Measurements from ENCODE around the gene TMTC1. TPM values are rescaled to one million over a fixed set of nuclear protein-coding genes. Genes with fewer than 3 reads are reported as not detected.
"Not testable (repeated sequence)": the region's sequence is repeated elsewhere in the genome, so short reads cannot be mapped to it uniquely, and the experiment has no call there.

TMTC1 gene
- total RNA-seq: 1 to 10 TPM in 1 of 5 experiments, under 1 TPM in 3, not detected in 1; 0.19 to 2.8 (median 0.46) TPM
- not detected for polyA plus RNA-seq
- total RNA-seq: not detected

DNA sequence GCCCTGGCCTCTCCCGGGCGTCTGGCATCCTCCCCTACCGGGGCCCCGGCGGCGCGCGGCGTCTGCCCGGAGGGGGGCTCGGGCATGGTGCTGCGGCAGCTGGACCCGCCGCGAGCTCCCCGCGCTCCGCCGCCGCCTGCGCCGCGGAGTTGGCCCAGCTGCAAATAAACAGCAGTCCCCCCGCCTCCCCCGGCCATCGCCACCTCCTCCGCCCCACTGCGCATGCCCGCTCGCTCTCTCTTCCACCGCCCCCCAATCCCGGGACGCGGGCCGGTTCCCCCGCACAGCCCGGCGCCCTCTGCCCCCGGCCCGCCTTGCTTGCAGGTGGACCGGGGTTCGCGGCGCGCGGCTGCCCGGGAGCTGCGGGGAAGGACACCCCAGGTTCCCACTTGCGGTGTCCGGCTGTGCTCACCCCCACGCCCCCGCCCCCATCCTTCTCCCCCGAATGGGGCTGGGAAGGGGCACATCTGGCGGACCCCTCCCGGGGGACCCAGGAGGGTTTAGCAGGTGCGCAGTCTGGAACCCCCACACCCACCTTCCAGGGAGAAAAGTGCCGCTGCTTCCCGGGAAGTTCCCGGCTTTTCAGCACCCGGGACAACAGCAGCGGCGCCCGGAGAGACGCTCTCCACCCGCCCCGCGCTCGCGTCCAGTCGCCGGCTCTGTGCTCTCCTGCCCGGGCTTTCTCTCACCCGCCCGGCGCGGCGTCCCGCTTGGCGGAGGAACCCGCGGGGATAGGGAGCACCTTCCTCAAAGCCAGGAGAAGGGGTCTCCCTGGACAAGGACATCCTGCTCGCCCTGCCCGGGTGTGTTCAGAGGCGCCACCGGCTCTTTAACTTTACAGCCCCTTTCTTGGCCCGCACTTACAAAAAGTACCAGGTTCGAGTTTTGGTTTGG is at the start of gene TMTC1:
Gene TMTC1 (minus strand): TSS at position 170 of the 894 bp plus-strand sequence. CDS start 191 bp downstream, outside the sequence.
- POLR2A ChIA-PET: no interaction called here
- H3K4me3 Mint-ChIP-seq: peak within 1 kb of the TSS in 6 of 10 donors; percentile 29 to 66 (median 52)

DNA sequence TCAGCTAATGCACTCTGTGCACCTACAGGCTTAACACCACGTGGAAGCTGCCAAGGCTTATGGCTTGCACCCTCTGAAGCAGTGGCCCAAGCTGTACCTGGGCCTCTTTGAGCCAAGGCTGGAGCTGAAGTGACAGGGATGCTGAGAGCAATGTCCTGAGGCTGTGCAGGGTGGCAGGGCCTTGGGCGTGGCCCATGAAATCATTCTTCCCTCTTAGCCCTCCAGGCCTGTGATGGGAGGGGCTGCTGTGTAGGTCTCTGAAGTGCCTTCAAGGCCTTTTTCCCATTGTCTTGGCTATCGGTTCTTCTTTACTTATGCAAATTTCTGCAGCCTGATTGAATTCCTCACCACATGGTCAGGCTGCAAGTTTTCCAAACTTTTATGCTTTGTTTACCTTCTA is 47.4 kb upstream of the TMTC1 start:
- no peaks in the 10 kb centered on the region for H3K36me3 Mint-ChIP-seq
- CTCF ChIA-PET: no interaction called here

More for the DNA sequence above, at the start of gene TMTC1:
- H3K36me3 Mint-ChIP-seq: no peaks in the 10 kb centered on the region
- ATAC-seq (no peak), DNase-seq (peak in 1 of 9 donors; percentile 21)
- peaks cover 47 to 62% (median 52%) of the 10 kb centered on the region in 5 donors for H3K27me3 Mint-ChIP-seq
- no peak within 1 kb of the TSS for H3K27ac ChIP-seq (ENCODE audit: low read depth, low read length)
- no peaks in the 10 kb centered on the region for H3K36me3 ChIP-seq (ENCODE audit: control insufficient read depth in 2 of 3, insufficient read depth in 3 of 3, low read length in 3 of 3)
- H3K9me3 ChIP-seq (ENCODE audit: control insufficient read depth in 2 of 3, low read length in 3 of 3): no peaks in the 10 kb centered on the region
- peaks cover 0 to 7% (median 0%) of the 10 kb centered on the region in 7 donors for H3K4me1 Mint-ChIP-seq
- no peak within 1 kb of the TSS for H3K27ac Mint-ChIP-seq
- no peaks in the 10 kb centered on the region for H3K27me3 ChIP-seq (ENCODE audit: control insufficient read depth in 2 of 2, insufficient read depth in 2 of 2, low read length in 2 of 2)
- CTCF ChIA-PET: no interaction called here
- intact Hi-C loops (cut with micrococcal nuclease): no loop called here
- H3K4me3 ChIP-seq (ENCODE audit: low read length): no peak within 1 kb of the TSS
- H3K4me1 ChIP-seq (ENCODE audit: control insufficient read depth in 2 of 2, insufficient read depth in 2 of 2, low read length in 2 of 2): no peaks in the 10 kb centered on the region
- H3K9me3 Mint-ChIP-seq: peaks cover 0 to 21% (median 3%) of the 10 kb centered on the region in 11 donors

DNA sequence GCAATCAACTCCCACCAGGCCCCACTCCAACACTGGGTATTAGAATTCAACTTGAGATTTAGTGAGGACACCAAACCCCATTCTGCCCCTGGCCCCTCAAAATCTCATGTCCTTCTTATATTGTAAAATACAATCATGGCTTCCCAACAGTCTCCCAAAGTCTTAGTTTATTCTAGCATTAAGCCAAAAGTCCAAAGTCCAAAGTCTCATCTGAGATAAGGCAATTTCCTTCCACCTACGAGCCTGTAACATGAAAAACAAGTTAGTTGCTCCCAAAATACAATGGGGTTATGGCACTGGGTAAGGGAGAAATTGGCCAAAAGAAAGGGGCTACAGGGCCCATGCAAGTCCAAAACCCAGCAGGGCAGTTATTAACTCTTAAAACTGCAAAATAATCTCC is 46.6 kb upstream of the TMTC1 start:
- no peak overlapping the region for H3K4me3 ChIP-seq (ENCODE audit: low read length)
- no peaks in the 10 kb centered on the region for H3K36me3 Mint-ChIP-seq
- no peak overlapping the region for H3K27ac Mint-ChIP-seq
- no peaks in the 10 kb centered on the region for H3K27me3 Mint-ChIP-seq
- intact Hi-C loops (cut with micrococcal nuclease): no loop called here
- no peaks in the 10 kb centered on the region for H3K4me1 ChIP-seq (ENCODE audit: control insufficient read depth in 2 of 2, insufficient read depth in 2 of 2, low read length in 2 of 2)
- no peak overlapping the region for H3K27ac ChIP-seq (ENCODE audit: low read depth, low read length)
- H3K27me3 ChIP-seq (ENCODE audit: control insufficient read depth in 2 of 2, insufficient read depth in 2 of 2, low read length in 2 of 2): no peaks in the 10 kb centered on the region
- no peak overlapping the region for H3K4me3 Mint-ChIP-seq
- no peaks in the 10 kb centered on the region for H3K4me1 Mint-ChIP-seq
- POLR2A ChIA-PET: no interaction called here
- H3K9me3 Mint-ChIP-seq: peaks cover 8 to 49% (median 22%) of the 10 kb centered on the region in 11 donors
- DNase-seq: no peak
- no peak for ATAC-seq
- no peaks in the 10 kb centered on the region for H3K9me3 ChIP-seq (ENCODE audit: control insufficient read depth in 2 of 3, low read length in 3 of 3)
- no peaks in the 10 kb centered on the region for H3K36me3 ChIP-seq (ENCODE audit: control insufficient read depth in 2 of 3, insufficient read depth in 3 of 3, low read length in 3 of 3)
- CTCF ChIA-PET: no interaction called here

More for the DNA sequence above, 47.4 kb upstream of the TMTC1 start:
- DNase-seq: no peak
- Histone ChIP-seq H3K9me3 (ENCODE audit: control insufficient read depth in 2 of 3, low read length in 3 of 3) (no peaks in the 10 kb centered on the region), H3K27me3 (ENCODE audit: control insufficient read depth in 2 of 2, insufficient read depth in 2 of 2, low read length in 2 of 2) (no peaks in the 10 kb centered on the region), H3K27ac (ENCODE audit: low read depth, low read length) (no peak overlapping the region), H3K4me3 (ENCODE audit: low read length) (no peak overlapping the region), H3K36me3 (ENCODE audit: control insufficient read depth in 2 of 3, insufficient read depth in 3 of 3, low read length in 3 of 3) (no peaks in the 10 kb centered on the region), H3K4me1 (ENCODE audit: control insufficient read depth in 2 of 2, insufficient read depth in 2 of 2, low read length in 2 of 2) (no peaks in the 10 kb centered on the region)
- H3K27ac Mint-ChIP-seq: no peak overlapping the region
- H3K27me3 Mint-ChIP-seq: no peaks in the 10 kb centered on the region
- H3K9me3 Mint-ChIP-seq: peaks cover 8 to 51% (median 21%) of the 10 kb centered on the region in 11 donors
- no peak for ATAC-seq
- POLR2A ChIA-PET: no interaction called here
- no peaks in the 10 kb centered on the region for H3K4me1 Mint-ChIP-seq
- H3K4me3 Mint-ChIP-seq: no peak overlapping the region
- intact Hi-C loops (cut with micrococcal nuclease): no loop called here

DNA sequence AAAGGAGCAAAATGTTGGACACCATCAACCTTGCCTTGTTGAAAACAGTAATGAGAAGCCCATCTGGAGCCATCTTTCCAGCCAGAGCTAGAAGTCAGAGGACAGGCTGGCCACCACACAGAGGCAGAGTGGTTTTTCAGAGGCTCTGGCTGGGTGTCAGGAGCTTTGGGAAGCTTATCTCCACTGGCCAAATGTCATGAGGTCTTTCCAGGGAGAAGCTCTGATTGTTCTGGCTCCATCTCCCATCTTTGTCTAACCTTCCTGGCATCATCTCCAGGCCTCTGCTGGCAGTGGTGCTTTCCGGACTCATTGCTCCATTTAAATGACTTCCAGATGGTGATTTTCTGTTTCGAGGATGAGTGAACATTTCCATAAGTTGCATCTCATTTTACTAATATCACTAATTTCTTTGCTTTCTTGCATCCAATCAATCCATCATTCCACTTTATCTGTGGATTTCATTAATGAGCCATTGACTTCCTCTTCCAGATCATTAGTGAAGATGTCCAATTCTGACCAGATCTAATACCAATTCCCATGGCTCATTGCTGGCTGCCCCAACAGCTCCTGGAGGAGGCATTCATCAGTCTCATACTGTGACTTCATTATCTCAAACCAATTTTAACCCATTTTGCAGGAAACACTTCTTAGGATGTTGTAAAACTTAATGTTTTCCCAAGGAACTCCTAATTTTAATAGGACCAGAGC is 35.3 kb upstream of the TMTC1 start:
- peaks cover 0 to 4% (median 0%) of the 10 kb centered on the region in 5 donors for H3K36me3 Mint-ChIP-seq
- CTCF ChIA-PET: no interaction called here
- no peak overlapping the region for H3K27ac Mint-ChIP-seq
- Histone ChIP-seq H3K27ac (ENCODE audit: low read depth, low read length) (no peak overlapping the region), H3K4me3 (ENCODE audit: low read length) (no peak overlapping the region), H3K36me3 (ENCODE audit: control insufficient read depth in 2 of 3, insufficient read depth in 3 of 3, low read length in 3 of 3) (no peaks in the 10 kb centered on the region), H3K27me3 (ENCODE audit: control insufficient read depth in 2 of 2, insufficient read depth in 2 of 2, low read length in 2 of 2) (no peaks in the 10 kb centered on the region), H3K4me1 (ENCODE audit: control insufficient read depth in 2 of 2, insufficient read depth in 2 of 2, low read length in 2 of 2) (no peaks in the 10 kb centered on the region), H3K9me3 (ENCODE audit: control insufficient read depth in 2 of 3, low read length in 3 of 3) (no peaks in the 10 kb centered on the region)
- peaks cover 0 to 6% (median 3%) of the 10 kb centered on the region in 5 donors for H3K27me3 Mint-ChIP-seq
- H3K4me1 Mint-ChIP-seq: peaks cover 0 to 1% (median 0%) of the 10 kb centered on the region in 7 donors
- peaks cover 0 to 11% (median 3%) of the 10 kb centered on the region in 11 donors for H3K9me3 Mint-ChIP-seq
- DNase-seq (no peak), ATAC-seq (no peak)
- intact Hi-C loops (cut with micrococcal nuclease): no loop called here
- POLR2A ChIA-PET: no interaction called here
- no peak overlapping the region for H3K4me3 Mint-ChIP-seq

DNA sequence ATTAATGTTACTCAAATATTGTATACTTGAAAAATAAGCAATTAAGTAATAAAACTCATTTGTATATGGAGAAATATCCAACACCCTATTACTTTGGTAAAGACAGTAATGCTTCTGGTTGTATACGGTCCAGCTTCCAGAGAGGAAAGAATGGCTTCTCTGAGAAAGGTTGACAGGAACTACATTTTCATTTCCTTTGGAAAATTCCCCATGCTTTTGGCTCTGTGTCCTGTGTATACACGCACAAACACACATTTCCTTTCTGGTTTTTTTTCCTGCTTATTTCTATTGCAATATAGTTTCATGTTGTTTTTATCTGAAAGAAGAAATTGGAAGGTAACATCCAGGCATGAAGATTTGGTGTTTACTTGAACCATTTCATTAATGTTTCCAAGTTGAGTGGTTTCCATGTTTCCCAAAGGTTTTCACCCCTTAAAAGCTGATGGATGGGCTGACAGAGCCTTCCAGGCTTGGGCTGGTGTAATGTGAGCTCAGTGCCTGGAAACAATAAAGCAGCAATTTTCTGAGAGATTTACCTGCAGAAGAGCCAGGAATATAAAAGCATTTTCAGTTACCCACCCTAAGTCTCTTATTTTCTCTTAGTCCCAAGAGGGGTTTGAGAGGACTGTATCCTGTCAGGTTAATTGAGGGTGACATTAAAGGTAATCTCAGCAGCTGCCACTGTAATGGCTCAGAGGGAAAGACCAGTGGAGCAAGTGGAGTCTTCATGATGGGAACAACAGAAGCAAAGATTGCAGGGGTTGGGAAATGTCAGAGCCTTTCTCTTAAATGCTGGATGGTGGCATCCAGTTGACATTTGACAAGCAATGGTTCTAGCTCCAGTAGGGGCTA is 33.4 kb upstream of the TMTC1 start:
- ChIA-PET CTCF (no interaction called here), POLR2A (no interaction called here)
- Histone ChIP-seq H3K27ac (ENCODE audit: low read depth, low read length) (no peak overlapping the region), H3K9me3 (ENCODE audit: control insufficient read depth in 2 of 3, low read length in 3 of 3) (no peaks in the 10 kb centered on the region), H3K4me1 (ENCODE audit: control insufficient read depth in 2 of 2, insufficient read depth in 2 of 2, low read length in 2 of 2) (no peaks in the 10 kb centered on the region), H3K27me3 (ENCODE audit: control insufficient read depth in 2 of 2, insufficient read depth in 2 of 2, low read length in 2 of 2) (no peaks in the 10 kb centered on the region), H3K36me3 (ENCODE audit: control insufficient read depth in 2 of 3, insufficient read depth in 3 of 3, low read length in 3 of 3) (no peaks in the 10 kb centered on the region), H3K4me3 (ENCODE audit: low read length) (no peak overlapping the region)
- H3K4me1 Mint-ChIP-seq: peaks cover 0 to 1% (median 0%) of the 10 kb centered on the region in 7 donors
- H3K9me3 Mint-ChIP-seq: peaks cover 0 to 11% (median 2%) of the 10 kb centered on the region in 11 donors
- no peak for ATAC-seq
- peaks cover 0 to 6% (median 3%) of the 10 kb centered on the region in 5 donors for H3K27me3 Mint-ChIP-seq
- no peak overlapping the region for H3K27ac Mint-ChIP-seq
- intact Hi-C loops (cut with micrococcal nuclease): no loop called here
- no peak for DNase-seq
- H3K4me3 Mint-ChIP-seq: no peak overlapping the region
- peaks cover 0 to 4% (median 0%) of the 10 kb centered on the region in 5 donors for H3K36me3 Mint-ChIP-seq

DNA sequence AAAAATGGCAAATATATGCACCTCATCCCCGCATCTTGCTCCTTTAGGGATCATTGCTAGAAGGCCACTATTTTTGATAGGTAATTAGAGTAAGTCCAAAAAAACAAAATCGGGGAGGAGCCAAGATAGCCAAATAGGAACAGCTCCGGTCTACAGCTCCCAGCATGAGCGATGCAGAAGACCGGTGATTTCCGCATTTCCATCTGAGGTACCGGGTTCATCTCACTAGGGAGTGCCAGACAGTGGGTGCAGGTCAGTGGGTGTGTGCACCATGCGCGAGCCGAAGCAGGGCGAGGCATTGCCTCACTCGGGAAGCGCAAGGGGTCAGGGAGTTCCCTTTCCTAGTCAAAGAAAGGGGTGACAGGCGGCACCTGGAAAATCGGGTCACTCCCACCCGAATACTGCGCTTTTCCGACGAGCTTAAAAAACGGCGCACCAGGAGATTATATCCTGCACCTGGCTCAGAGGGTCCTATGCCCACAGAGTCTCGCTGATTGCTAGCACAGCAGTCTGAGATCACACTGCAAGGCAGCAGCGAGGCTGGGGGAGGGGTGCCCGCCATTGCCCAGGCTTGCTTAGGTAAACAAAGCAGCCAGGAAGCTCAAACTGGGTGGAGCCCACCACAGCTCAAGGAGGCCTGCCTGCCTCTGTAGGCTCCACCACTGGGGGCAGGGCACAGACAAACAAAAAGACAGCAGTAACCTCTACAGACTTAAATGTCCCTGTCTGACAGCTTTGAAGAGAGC is 26.0 kb upstream of the TMTC1 start:
- intact Hi-C loops (cut with micrococcal nuclease); DNase-seq; H3K4me3 ChIP-seq (ENCODE audit: low read length); H3K4me1 Mint-ChIP-seq; POLR2A ChIA-PET; H3K4me1 ChIP-seq (ENCODE audit: control insufficient read depth in 2 of 2, insufficient read depth in 2 of 2, low read length in 2 of 2); H3K4me3 Mint-ChIP-seq; H3K9me3 ChIP-seq (ENCODE audit: control insufficient read depth in 2 of 3, low read length in 3 of 3); H3K27me3 Mint-ChIP-seq; H3K36me3 Mint-ChIP-seq; CTCF ChIA-PET; H3K9me3 Mint-ChIP-seq; H3K27ac Mint-ChIP-seq; ATAC-seq; H3K27ac ChIP-seq (ENCODE audit: low read depth, low read length); H3K36me3 ChIP-seq (ENCODE audit: control insufficient read depth in 2 of 3, insufficient read depth in 3 of 3, low read length in 3 of 3); H3K27me3 ChIP-seq (ENCODE audit: control insufficient read depth in 2 of 2, insufficient read depth in 2 of 2, low read length in 2 of 2): not testable (repeated sequence)

All from naive thymus-derived CD4-positive, alpha-beta T cell (primary cell).